IMR-90 (cell line): Measurements from ENCODE around the gene ARHGAP10. TPM values are rescaled to one million over a fixed set of nuclear protein-coding genes. Genes with fewer than 3 reads are reported as not detected.

ENCODE experiments used
- ATAC-seq: fragments of 200-7000 bp; cut with Tn5 transposase; 2 replicates; pipeline ENCODE4 v1.9.1; 2020; ENCODE audit warnings: low read depth, mild to moderate bottlenecking, moderate library complexity
- BruUV-seq: library from RNA; stranded (reverse); fragments of 400-500 nt; replicated peaks from 2 replicates; lab custom pipeline; 2021; lab: Mats Ljungman, UMichigan
- CTCF ChIA-PET: fragments of 300-600 bp; formaldehyde crosslinking; extraction: SDS; loops from one replicate; lab custom pipeline; 2021; ENCODE audit warnings: antibody characterized with exemption; lab: Yijun Ruan, JAX
- POLR2A ChIA-PET: fragments of 300-600 bp; sonication (Branson Sonifier 250); formaldehyde crosslinking; loops from one replicate; lab custom pipeline; 2022; ENCODE audit warnings: antibody characterized with exemption; ENCODE audit not compliant: unreplicated experiment; lab: Charles Lee
- DNase-seq: peaks from one replicate; pipeline ENCODE4 v3.0.0; 2013
- H2AFZ ChIP-seq: replicated peaks from 2 replicates; pipeline ENCODE3; 2013; ENCODE audit warnings: low read length, mild to moderate bottlenecking; ENCODE audit not compliant: poor library complexity
- H2AK5ac ChIP-seq: 2 replicates; pipeline ENCODE4 v1.6.1; 2013; ENCODE audit warnings: low read depth, low read length, inconsistent platforms
- H2AK9ac ChIP-seq: replicated peaks from 2 replicates; pipeline ENCODE3; 2013; ENCODE audit warnings: mild to moderate bottlenecking, low read depth, low read length, moderate library complexity; ENCODE audit not compliant: poor library complexity
- H2BK120ac ChIP-seq: 2 replicates; pipeline ENCODE4 v1.6.1; 2013; ENCODE audit warnings: low read depth, low read length, inconsistent platforms
- H2BK15ac ChIP-seq: 3 replicates; pipeline ENCODE4 v1.6.1; 2013; ENCODE audit warnings: low read depth, low read length, inconsistent platforms
- H2BK20ac ChIP-seq: 2 replicates; pipeline ENCODE4 v1.6.1; 2013; ENCODE audit warnings: low read depth, mild to moderate bottlenecking, inconsistent platforms, low read length, moderate library complexity
- H2BK5ac ChIP-seq: 2 replicates; pipeline ENCODE4 v1.6.1; 2013; ENCODE audit warnings: mild to moderate bottlenecking, low read depth, low read length, inconsistent platforms; ENCODE audit not compliant: poor library complexity, severe bottlenecking
- H3K14ac ChIP-seq: replicated peaks from 2 replicates; pipeline ENCODE4 v1.6.1; 2013; ENCODE audit warnings: low read depth, low read length, inconsistent platforms
- H3K18ac ChIP-seq: 2 replicates; pipeline ENCODE4 v1.6.1; 2013; ENCODE audit warnings: low read depth, low read length, control low read depth
- H3K23ac ChIP-seq: 2 replicates; pipeline ENCODE4 v1.6.1; 2013; ENCODE audit warnings: low read depth, low read length, inconsistent platforms
- H3K27ac ChIP-seq: 2 replicates; pipeline ENCODE4 v1.5.1; 2013; ENCODE audit warnings: mild to moderate bottlenecking, control low read depth, low read length; ENCODE audit not compliant: insufficient read depth
- H3K27me3 ChIP-seq: 2 replicates; pipeline ENCODE4 v1.6.1; 2013; ENCODE audit warnings: low read length; ENCODE audit not compliant: control insufficient read depth, insufficient read depth
- H3K36me3 ChIP-seq: 2 replicates; pipeline ENCODE4 v1.6.1; 2013; ENCODE audit warnings: low read length, mixed read lengths; ENCODE audit not compliant: control insufficient read depth, insufficient read depth
- H3K4ac ChIP-seq: 2 replicates; pipeline ENCODE4 v1.6.1; 2013; ENCODE audit warnings: low read depth, low read length, inconsistent platforms
- H3K4me1 ChIP-seq: 2 replicates; pipeline ENCODE4 v1.6.1; 2013; ENCODE audit warnings: low read length, mixed read lengths; ENCODE audit not compliant: control insufficient read depth, insufficient read depth
- H3K4me2 ChIP-seq: 2 replicates; pipeline ENCODE4 v1.6.1; 2013; ENCODE audit warnings: low read depth, mild to moderate bottlenecking, control low read depth, low read length, moderate library complexity
- H3K4me3 ChIP-seq: 2 replicates; pipeline ENCODE4 v1.5.1; 2013; ENCODE audit warnings: low read depth, mild to moderate bottlenecking, control low read depth, low read length, moderate library complexity; ENCODE audit not compliant: insufficient read depth
- H3K56ac ChIP-seq: 2 replicates; pipeline ENCODE4 v1.6.1; 2013; ENCODE audit warnings: low read length, inconsistent platforms; ENCODE audit not compliant: insufficient read depth; ENCODE audit errors: extremely low read depth
- H3K79me1 ChIP-seq, 2 experiments: 2 replicates each; pipeline ENCODE4 v1.6.1; 2013; ENCODE audit warnings: low read length in 2 of 2, inconsistent platforms in 1 of 2, low read depth in 1 of 2
- H3K9ac ChIP-seq: 2 replicates; pipeline ENCODE4 v1.6.1; 2013; ENCODE audit warnings: low read depth, low read length, control low read depth
- H3K9me1 ChIP-seq: 2 replicates; pipeline ENCODE4 v1.6.1; 2013; ENCODE audit warnings: low read length, inconsistent platforms; ENCODE audit not compliant: insufficient read depth
- H3K9me3 ChIP-seq: 2 replicates; pipeline ENCODE4 v1.6.1; 2013; ENCODE audit warnings: low read length; ENCODE audit not compliant: control insufficient read depth, insufficient read depth
- H4K20me1 ChIP-seq: 2 replicates; pipeline ENCODE4 v1.6.1; 2013; ENCODE audit warnings: low read length, inconsistent platforms; ENCODE audit not compliant: insufficient read depth
- H4K5ac ChIP-seq: 2 replicates; pipeline ENCODE4 v1.6.1; 2013; ENCODE audit warnings: mild to moderate bottlenecking, low read depth, low read length, control low read depth
- H4K8ac ChIP-seq, 2 experiments: 2 replicates each; pipeline ENCODE4 v1.6.1; 2013; ENCODE audit warnings: low read depth in 2 of 2, low read length in 2 of 2, control low read depth in 1 of 2, inconsistent platforms in 1 of 2
- H4K91ac ChIP-seq: 2 replicates; pipeline ENCODE4 v1.6.1; 2013; ENCODE audit warnings: low read depth, low read length, inconsistent platforms; ENCODE audit not compliant: insufficient read depth
- BHLHE40 ChIP-seq: fragments of 150-350 bp; IDR thresholded peaks from 2 replicates; pipeline ENCODE4 v1.6.1; 2016; ENCODE audit warnings: mild to moderate bottlenecking, low read depth, low read length
- CEBPB ChIP-seq: IDR thresholded peaks from 2 replicates; pipeline ENCODE4 v1.6.1; 2012; ENCODE audit warnings: low read depth, low read length, improper control_type of control experiment
- CHD1 ChIP-seq: IDR thresholded peaks from 2 replicates; pipeline ENCODE4 v1.6.1; 2012; ENCODE audit warnings: low read depth, low read length, improper control_type of control experiment
- CTCF ChIP-seq: conservative IDR thresholded peaks from 2 replicates; pipeline ENCODE4 v1.5.1; 2012; ENCODE audit warnings: mild to moderate bottlenecking, low read depth, low read length, improper control_type of control experiment
- ELK1 ChIP-seq: fragments of 150-350 bp; IDR thresholded peaks from 2 replicates; pipeline ENCODE4 v1.6.1; 2016; ENCODE audit warnings: low read depth, mild to moderate bottlenecking, low read length, moderate library complexity, borderline replicate concordance
- FOS ChIP-seq: fragments of 150-350 bp; IDR thresholded peaks from 2 replicates; pipeline ENCODE4 v1.6.1; 2016; ENCODE audit warnings: low read depth, low read length
- MAFK ChIP-seq: IDR thresholded peaks from 2 replicates; pipeline ENCODE4 v1.6.1; 2012; ENCODE audit warnings: low read depth, low read length, improper control_type of control experiment
- MAZ ChIP-seq: IDR thresholded peaks from 2 replicates; pipeline ENCODE4 v1.6.1; 2012; ENCODE audit warnings: low read depth, mild to moderate bottlenecking, low read length, improper control_type of control experiment, moderate library complexity, borderline replicate concordance
- MXI1 ChIP-seq: IDR thresholded peaks from 2 replicates; pipeline ENCODE4 v1.6.1; 2012; ENCODE audit warnings: low read depth, mild to moderate bottlenecking, low read length, moderate library complexity, borderline replicate concordance
- NFE2L2 ChIP-seq: fragments of 150-350 bp; IDR thresholded peaks from 2 replicates; pipeline ENCODE4 v1.6.1; 2016; ENCODE audit warnings: low read depth, mild to moderate bottlenecking, low read length
- POLR2A ChIP-seq: IDR thresholded peaks from 2 replicates; pipeline ENCODE4 v1.6.1; 2012; ENCODE audit warnings: mild to moderate bottlenecking, low read depth, low read length
- RAD21 ChIP-seq: IDR thresholded peaks from 2 replicates; pipeline ENCODE4 v1.6.1; 2012; ENCODE audit warnings: low read length, improper control_type of control experiment
- RCOR1 ChIP-seq: IDR thresholded peaks from 2 replicates; pipeline ENCODE4 v1.6.1; 2012; ENCODE audit warnings: mild to moderate bottlenecking, low read length, improper control_type of control experiment; ENCODE audit not compliant: insufficient replicate concordance
- RFX5 ChIP-seq: IDR thresholded peaks from 2 replicates; pipeline ENCODE4 v1.8.0; 2012; ENCODE audit warnings: low read depth, mild to moderate bottlenecking, low read length, moderate library complexity
- SMC3 ChIP-seq: fragments of 150-350 bp; IDR thresholded peaks from 2 replicates; pipeline ENCODE4 v1.6.1; 2016; ENCODE audit warnings: low read depth, mild to moderate bottlenecking, antibody characterized with exemption, low read length, moderate library complexity
- USF2 ChIP-seq: fragments of 150-350 bp; IDR thresholded peaks from 2 replicates; pipeline ENCODE4 v1.6.1; 2017; ENCODE audit warnings: mild to moderate bottlenecking, antibody characterized with exemption, low read length, low read depth
- WGBS, 2 experiments: methylation state at CpG; one replicate each; pipeline versions ENCODE4 v1.1.5 to v1.1.7; 2013; ENCODE audit warnings: missing lambda C conversion rate in 2 of 2; ENCODE audit not compliant: insufficient read length in 1 of 2; ENCODE audit errors: extremely low coverage in 2 of 2; 5-methylcytosine and 5-hydroxymethylcytosine counted together
- dilution Hi-C: fragments of 300-500 bp; cut with HindIII; formaldehyde crosslinking; loops from one replicate; pipeline ENCODE4 v1.14.3; 2018; ENCODE audit warnings: low sequenced_read_pairs; ENCODE audit not compliant: unreplicated experiment
- in situ Hi-C: fragments of 300-500 bp; cut with MboI; formaldehyde crosslinking; loops from 3 replicates; pipeline ENCODE4 v1.14.3; 2019; ENCODE audit warnings: low sequenced_read_pairs, inconsistent platforms, mixed read lengths
- intact Hi-C: fragments of 100-400 bp; cut with micrococcal nuclease; formaldehyde crosslinking; loops from 2 replicates; pipeline ENCODE4 v1.10.0; 2022
- polyA plus RNA-seq, 3 experiments: library from polyadenylated mRNA; depleted of rRNA; stranded (reverse); fragments of >200 nt; gene quantifications; 2 replicates each; pipeline ENCODE4 v1.2.3, GENCODE V29; 2012; ENCODE audit warnings: low replicate concordance in 1 of 3
- total RNA-seq: library from RNA; depleted of rRNA; stranded (reverse); fragments of >200 nt; gene quantifications from 2 replicates; pipeline ENCODE4 v1.2.3, GENCODE V29; 2012

The ARHGAP10 gene
- total and polyA plus RNA-seq, 2 of the 4 experiments (the other 2 are of a cell fraction) = 27.1 to 29.4 TPM

GRCh38 chr4:148089624-148090023 lies 357.7 kb downstream of the ARHGAP10 start:
- Histone ChIP-seq H3K9me3 (no peaks in the 10 kb centered on the region), H4K8ac (no peak overlapping the region), H3K18ac (no peak overlapping the region), H3K9ac (no peak overlapping the region), H3K4me3 (no peak overlapping the region), H2BK15ac (no peak overlapping the region), H3K4me1 (no peaks in the 10 kb centered on the region), H3K4ac (no peak overlapping the region), H3K4me2 (no peak overlapping the region), H2AK5ac (no peak overlapping the region), H3K27ac (no peak overlapping the region), H2AK9ac (no peak overlapping the region), H4K5ac (no peak overlapping the region), H3K36me3 (no peaks in the 10 kb centered on the region), H3K56ac (no peak overlapping the region), H3K23ac (no peak overlapping the region), H4K20me1 (no peaks in the 10 kb centered on the region), H2BK20ac (no peak overlapping the region), H2BK120ac (no peak overlapping the region), H3K9me1 (0 out of 2 replicates have a peak, but pooled peaks cover 3% of the 10 kb centered on the region), H3K79me1 (no peaks in the 10 kb centered on the region), H4K91ac (no peak overlapping the region), H3K27me3 (no peaks in the 10 kb centered on the region), H2AFZ (no peak overlapping the region), H3K14ac (no peak overlapping the region), H2BK5ac (no peak overlapping the region)
- ATAC-seq (no peak), DNase-seq (no peak)
- no CpG with 5 or more reads among the region's 6 CpGs for WGBS, 2 experiments
- intact Hi-C loops (no loop called here), in situ Hi-C loops (no loop called here), dilution Hi-C loops (no loop called here)
- ChIA-PET CTCF (no interaction called here), POLR2A (no interaction called here)
- TF ChIP-seq MAFK (no peak), BHLHE40 (no peak), RAD21 (no peak), NFE2L2 (no peak), ELK1 (no peak), CEBPB (no peak), POLR2A (no peak), SMC3 (no peak), USF2 (no peak), RCOR1 (no peak), CHD1 (no peak), CTCF (no peak), RFX5 (no peak), MXI1 (no peak), FOS (no peak), MAZ (no peak)
- no TSS peak for BruUV-seq
